ENCODE measurements around the gene CTXND1.
"Not testable (repeated sequence)": the region's sequence is repeated elsewhere in the genome, so short reads cannot be mapped to it uniquely, and the experiment has no call there.

The CTXND1 gene
- total RNA-seq: 0 reads per million in 3 experiments

DNA sequence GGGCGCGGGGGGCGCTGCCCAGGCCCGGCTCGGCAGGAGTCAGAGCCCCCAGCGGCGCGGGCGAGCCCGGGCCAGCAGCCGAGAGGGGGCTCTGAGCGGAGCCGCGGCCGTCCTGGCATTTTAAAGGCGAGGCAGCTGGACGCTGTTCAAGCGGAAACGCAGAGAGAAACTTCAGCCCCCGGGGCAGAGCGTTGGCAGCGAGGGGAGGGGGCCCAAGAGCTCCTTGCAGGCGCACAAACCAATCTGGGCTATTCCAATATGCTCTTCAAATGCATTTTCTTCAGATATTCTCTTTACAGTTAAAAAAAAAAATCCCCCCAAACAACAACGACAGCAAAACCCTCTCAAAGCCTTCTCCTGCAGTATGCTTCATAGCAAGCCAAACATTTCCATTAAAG lies at the start of gene CTXND1:
CTXND1 (minus strand) TSS at position 93 of the 398 bp plus-strand sequence. CDS start 50,264 bp downstream, outside the sequence.
- no peak for DNase-seq

DNA sequence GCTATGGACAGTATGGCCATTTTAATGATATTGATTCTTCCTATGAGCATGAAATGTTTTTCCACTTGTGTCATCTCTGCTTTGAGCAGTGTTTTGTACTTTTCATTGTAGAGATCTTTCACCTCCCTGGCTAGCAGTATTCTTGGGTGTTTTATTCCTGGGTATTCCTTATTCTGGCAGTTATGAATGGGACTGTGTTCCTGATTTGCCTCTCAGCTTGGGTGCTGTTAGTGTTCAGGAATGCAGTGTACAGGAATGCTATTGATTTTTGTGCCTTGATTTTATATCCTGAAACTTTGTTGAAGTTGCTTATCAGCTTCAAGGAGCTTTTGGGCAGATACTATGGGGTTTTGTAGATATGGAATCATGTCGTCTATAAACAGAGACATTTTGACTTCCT lies 49.5 kb upstream of the CTXND1 start:
- DNase-seq: no peak

DNA sequence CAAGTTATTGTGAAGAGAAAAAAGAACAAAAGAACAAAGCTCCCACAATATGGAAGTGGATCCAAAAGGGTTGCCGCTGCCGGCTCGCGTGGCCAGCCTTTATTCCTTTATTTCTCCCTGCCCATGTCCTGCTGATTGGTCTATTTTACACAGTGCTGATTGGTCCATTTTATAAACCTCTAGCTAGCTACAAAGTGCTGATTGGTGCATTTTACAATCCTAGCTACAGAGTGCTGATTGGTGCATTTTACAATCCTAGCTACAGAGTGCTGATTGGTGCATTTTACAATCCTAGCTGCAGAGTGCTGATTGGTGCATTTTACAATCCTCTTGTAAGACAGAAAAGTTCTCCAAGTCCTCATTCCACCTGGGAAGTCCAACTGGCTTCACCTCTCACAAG lies 43.8 kb upstream of the CTXND1 start:
- DNase-seq: not testable (repeated sequence)

DNA sequence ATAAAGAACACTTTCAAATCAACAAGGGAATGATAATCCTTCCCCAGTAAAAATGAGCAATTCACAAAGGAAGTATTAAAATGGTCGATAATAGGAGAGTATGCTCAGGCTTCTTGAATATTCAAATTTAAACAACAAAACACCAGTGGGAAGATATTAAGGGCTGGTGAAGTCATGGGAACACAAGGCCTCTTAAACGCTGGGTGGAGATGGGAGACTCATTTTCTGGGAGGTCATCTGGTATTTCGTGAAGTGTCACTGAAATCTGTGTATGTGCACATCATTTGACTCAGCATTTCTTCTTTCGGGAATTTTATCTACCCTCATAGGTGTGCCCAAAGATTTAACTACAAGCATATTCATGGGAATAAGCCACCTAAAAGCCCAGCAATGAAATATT lies 40.1 kb upstream of the CTXND1 start:
- no peak for DNase-seq

DNA sequence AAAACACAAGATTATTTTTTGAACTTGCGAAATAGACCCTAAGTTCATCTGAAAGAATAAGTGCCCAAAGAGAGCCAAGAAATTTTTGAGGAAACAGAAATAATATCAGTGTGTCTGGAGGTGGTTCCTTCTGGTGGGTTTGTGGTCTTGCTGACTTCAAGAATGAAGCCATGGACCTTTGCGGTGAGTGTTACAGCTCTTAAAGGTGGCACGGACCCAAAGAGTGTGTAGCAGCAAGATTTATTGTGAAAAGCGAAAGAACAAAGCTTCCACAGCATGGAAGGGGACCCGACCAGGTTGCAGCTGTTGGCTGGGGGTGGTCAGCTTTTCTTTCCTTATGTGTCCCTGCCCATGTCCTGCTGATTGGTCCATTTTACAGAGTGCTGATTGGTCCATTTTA lies 38.9 kb upstream of the CTXND1 start:
- DNase-seq: not testable (repeated sequence)

DNA sequence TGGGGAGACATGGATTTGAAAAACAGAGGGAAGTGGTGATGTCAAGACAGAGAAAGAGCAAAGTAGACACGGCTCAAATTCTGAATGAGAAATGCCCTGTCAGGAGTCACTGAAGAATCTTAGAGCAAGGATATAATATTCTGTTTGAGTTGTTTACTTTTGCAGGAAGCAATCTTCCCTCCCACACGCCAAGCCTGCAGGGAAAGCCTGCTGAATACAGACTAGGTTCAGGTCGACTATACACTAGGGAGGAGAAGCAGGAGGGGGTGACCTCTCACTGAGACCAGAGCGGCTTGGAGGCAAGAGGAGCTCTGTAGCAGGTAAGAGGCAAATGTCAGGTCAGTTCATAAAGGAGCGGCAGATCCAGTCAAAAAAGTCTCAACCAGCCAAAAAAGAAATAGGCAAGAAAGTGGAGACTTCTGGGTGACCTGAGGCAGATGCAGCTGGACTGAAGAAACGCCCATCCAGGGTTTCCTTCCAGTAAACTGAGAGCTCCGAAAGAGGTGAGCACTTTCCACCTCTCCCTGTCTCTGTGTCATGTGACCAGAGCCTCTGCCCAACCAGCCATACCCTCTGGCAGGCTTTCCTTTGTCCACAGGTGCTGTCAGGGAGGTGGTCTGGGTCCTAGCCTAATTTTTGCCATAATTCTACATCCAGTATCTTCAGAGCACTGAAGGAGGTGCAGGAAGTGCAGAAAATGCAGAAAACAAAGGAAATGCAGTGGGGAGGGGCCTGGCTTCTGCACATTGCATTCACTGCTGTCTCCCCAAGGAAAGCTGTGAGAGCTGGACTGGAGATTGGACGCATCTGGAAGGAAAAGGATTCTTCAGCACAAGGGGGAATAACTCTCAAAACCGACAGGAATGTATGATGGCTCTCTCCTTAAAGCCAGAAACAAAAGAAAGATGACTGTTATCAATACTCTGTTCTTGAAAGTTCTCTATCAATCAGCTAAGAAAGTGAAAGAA lies 37.8 kb upstream of the CTXND1 start:
- no peak for DNase-seq

DNA sequence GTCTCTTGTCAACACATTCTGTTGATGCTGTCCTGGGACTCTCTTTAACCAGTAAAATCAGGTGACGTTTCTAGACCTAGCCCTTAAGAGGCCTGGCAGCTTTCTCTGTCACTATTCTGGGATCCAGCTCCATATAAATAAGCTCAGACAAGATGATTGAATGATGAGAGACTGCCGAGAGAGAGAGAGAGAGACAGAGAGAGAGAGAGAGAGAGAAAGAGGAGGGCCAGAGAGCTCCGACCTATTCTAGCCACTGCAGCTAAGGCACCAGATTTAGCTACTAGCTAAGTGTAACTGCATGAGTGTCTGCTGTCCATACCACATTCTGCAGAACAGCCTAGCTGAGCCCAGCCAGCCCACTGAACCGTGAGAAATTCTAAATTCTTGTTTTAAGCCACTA lies 36.1 kb upstream of the CTXND1 start:
- DNase-seq: no peak

DNA sequence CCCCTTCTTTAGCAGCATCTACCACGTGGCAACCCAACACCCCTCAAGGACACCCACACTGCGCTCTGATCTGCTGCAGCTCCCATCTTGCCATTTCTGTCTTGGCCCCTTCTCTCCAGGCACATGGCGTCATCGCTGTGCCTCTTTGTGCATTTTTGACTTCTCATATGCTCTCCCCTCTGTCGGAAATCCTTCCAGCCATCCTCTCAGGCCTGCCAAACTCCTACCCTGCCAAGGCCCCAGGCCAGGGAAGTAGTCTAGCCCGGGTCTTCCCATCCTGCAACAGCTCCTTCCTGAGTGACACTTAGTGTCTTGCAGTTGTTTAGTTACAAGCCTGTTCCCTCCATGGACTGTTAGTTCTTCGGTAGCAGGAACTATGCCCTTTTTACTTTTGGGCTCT lies 34.0 kb upstream of the CTXND1 start:
- no peak for DNase-seq

DNA sequence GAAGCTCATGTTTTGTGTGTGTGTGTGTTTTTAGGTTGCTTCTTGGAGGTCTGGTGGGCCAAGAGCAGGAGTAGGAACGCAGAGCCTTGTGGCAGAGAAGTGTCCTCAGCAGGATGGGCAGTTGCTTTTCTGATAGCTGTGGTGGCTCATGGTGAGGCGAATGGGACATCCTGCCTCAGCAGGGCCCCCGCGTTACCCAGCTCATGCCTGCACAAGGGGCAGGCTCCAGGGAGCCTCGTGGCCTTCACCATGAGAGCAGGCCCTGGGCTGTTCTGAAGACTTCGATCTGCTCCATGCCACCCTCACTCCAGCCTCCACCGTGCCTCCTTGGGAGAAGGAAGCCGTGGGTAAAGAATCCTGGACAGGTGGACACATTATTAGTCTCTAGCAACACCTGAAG lies 33.4 kb upstream of the CTXND1 start:
- no peak for DNase-seq

DNA sequence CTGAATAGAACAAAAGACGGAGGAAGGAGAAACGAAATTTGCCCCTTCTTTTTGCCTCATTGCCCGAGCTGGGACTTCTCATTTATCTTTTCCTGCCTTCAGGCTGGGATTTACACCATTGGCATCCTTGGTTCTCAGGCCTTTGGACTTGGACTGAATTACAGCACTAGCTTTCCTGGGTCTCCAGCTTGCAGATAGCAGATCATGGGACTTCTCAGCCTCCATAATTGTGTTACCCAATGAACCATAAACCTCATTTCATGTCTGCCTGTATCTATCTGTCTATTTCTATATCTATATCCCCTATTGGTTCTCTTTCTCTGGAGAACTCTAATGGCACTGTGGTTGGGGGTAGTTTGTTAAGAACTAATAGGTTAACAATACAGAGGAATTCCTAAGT lies 31.5 kb upstream of the CTXND1 start:
- DNase-seq: no peak

DNA sequence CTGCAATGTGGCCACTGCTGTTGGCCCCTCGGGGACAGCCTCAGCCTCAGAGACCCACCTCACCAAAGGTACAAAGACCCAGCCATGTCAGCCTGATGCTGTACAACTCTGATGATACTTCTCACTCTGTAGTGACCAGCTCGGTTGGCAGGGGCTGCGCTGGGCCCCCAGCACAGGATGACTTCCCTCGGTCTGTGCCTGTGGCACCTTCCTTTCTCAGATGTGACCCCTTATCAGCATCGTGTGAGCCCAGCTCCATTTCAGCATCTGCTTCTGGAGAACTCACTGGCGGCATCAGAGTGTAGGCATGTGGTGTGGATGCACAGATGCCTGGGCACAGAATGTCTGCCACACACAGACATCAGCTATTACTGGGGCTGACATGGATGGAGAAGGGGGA lies 25.1 kb upstream of the CTXND1 start:
- DNase-seq: no peak

DNA sequence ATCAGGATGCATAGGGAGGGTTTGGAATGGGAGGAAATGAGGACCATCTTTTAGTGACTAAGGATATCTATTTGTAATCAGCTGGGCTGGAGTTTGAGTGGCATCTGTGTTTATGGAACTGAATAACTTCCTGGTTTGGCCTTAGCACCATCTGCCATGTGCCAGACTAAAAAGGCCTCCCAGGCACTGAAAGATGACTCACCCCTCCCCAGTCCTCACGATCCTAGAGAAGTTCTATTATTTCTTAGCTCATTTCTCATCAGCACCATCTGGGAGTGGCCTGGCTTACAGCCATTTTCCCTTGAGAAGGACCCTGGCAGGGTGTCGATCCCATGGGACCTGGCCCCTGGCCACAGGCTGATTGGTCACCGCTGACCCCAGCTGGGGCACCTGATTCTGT lies 23.9 kb upstream of the CTXND1 start:
- DNase-seq: no peak

DNA sequence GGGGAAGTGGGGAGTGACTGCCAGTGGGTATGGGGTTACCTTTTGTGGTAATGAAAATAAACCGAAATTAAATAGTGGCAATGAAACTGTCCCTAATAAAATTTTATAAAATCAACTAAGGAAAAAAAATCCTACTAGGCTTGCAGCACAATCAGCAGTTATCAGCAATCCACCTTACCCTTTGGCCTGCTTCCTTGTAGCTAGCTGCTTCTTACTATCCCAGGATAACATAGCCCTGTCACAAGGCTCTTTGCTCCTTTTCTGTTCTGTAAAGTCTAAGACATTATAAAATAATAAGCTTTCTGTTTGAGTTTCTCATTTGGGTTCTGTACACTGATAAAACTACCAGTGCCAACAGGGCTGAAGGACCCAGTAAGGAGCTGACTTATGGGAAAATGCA lies 23.0 kb upstream of the CTXND1 start:
- DNase-seq: no peak

DNA sequence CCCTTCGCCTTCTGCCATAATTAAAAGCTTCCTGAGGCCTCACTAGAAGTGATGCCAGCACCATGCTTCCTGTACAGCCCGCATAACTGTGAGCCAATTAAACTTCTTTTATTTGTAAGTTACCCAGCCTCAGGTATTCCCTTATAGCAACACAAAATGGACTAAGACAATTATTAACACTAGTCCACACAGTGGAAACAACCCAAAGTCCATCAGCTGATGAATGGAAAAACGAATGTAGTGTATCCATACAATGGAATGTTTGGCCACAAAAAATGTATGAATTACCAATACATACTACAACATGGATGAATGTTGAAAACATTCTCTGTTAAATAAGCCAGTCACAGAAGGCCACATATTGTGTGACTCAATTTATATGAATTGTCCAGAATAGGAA lies 22.5 kb upstream of the CTXND1 start:
- no peak for DNase-seq

DNA sequence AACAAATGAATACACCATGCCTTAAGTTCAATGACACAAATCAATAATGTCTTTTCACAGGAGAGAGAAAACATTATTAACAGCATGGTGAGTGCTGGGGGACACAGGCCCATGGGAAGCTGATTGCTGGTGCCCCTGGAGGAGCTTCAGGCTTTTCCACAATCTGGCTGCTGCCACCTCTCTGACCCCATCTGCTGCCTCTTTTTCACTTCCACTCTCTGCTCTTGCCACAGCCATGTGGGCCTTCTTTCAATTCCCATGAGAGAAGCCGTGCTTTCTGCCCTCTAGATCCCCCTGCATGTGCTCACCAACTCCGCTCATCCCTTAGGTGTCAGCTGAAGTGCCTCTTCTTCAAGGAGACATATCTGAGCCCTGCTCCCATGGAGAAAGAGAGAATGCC lies 21.0 kb upstream of the CTXND1 start:
- no peak for DNase-seq

DNA sequence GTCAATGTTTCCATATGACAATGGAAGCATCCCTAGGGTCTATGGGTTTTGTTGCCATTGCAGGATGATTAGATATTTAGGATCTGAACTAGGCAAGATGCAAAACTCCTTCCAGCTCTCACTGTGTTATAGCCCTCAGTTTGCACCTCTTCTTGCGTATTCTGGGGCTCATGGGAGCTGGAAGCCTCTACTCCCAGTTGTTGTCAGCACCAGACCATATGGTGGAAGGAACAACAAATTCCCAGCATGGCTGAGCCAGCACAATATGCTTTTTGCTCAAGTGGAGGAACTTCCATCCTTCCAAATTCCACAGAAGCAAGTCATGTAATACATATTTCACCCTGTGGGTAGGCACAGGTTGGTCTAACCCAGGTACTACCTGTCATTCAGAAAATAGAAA lies 18.5 kb upstream of the CTXND1 start:
- DNase-seq: no peak

DNA sequence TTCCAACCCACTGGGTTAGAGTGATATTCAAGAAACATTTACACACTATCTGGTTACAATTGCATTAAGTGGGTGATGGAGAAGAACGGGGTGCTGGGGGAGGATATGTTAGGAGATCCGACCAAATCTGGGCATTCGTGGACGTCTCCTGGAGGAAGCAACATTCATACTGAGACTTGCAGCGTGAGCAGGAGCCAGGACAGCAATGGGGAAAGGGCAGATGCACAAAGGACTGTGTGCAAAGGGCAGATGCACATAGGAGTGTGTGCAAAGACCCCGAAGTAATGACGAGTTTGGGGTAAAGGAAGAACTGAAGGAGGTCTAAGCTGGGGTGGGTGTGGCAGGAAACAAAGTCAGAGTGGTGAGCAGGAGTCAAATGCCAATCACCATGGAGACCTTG lies 16.1 kb upstream of the CTXND1 start:
- DNase-seq: no peak

DNA sequence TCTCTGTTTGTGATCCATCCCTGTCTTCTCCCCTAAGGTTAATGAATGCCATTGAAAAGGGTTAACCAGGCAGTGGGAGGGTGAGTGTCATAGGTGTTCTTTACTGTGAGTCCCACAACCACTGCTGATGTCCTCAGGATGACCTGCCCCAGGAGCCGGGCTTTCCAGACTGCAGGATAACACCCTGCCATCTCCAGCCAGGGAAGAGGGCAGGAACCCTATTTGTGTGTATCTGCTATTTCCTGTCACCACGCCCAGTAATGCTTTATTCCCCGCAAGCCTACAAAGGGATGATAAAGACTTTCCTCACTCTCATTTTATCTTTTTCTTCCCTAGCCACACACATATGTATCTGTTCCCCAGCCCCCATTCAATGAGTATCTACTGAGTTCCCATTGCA lies 15.6 kb upstream of the CTXND1 start:
- no peak for DNase-seq

DNA sequence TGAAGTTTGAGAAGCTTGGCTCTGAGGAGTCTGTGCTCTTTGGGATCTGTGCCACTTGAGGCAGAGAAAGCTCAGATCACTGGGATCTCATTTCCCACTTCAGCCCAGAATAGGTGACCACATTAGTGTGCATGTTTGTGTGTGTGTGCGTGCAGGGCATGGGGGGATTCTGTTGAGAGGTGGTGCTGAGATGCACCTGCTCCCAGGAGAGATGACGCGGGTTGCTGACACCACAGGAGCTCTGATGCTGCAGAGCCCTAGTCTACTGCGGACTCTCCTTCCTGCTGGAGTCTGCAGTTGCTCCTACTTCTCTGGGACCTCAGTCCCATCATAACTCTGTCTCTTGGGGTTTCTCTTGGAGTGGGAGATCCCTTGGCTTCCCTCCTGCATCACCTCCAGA lies 14.7 kb upstream of the CTXND1 start:
- DNase-seq: no peak

DNA sequence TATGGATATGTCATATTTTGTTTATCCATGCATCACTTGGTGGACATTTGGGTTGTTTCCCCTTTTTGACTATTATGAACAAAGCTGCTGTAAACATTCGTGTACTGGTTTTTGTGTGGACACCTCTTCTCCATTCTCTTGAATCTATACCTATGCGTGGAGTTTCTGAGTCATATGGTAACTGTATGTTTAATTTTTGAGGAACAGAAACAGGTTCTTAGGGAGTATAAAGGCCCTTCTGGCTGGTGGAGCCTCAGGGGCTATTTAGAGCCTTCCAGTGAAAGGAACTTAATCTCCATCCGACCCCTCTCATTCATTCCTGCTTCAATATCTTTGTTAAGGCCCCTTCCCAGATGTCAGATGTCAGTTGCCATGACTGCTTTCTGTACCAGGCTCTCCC lies 14.1 kb upstream of the CTXND1 start:
- no peak for DNase-seq

DNA sequence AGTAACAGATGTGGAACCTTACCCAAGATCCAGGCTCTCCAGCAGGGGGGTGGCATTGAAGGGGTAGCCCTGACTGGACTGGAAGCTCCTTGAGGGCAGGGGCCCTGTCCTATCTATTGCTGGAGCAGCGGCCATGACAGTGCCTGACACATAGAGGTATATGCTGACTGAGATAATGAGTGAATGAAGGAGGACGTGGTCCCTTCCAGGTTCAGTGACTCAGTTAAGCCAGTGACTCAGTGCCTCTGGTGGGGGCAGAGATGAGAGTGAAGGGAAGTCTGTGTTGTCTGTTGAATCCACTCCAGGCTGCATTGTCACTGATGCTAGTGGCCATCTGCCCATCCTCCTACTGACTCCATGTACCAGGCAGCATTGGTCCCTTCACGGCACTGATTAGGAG lies 13.0 kb upstream of the CTXND1 start:
- DNase-seq: no peak

DNA sequence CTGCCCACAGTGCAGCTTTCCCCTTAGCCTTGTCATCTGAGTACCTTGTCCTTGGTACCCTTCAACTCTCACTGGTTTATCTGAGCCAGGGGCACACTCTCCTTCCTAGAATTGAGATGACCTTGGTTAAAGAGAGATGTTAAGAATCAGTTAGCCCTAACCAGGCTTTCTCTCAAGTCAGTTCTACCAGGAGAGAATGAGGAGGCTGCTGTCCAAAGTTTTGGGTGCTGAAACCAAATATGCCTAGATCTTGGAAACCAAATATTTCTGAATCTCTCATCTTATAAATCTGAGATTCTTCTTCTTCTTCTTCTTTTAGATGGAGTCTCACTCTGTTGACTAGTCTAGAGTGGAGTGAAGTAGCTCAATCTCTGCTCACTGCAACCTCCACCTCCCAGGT lies 12.0 kb upstream of the CTXND1 start:
- DNase-seq: no peak

DNA sequence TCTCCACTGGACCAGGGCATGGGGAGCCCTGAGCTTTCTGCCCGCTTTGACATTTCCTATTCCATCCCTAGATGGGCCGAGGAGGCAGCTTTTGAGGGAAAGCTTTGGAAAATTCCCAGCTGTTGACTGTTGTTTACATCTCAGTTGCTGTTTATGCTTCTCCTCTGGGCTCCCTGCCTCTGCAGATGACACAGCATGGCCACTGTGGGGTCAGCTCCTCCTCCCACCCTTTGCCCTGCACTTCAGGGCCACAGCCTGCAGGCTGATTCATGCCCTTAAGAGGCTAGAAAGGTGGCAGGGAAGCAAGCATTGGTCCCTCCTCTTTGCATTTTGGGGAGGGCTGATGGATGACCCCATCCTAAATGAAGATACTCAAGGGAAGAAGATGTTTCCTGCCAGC lies 8.5 kb upstream of the CTXND1 start:
- DNase-seq: no peak

DNA sequence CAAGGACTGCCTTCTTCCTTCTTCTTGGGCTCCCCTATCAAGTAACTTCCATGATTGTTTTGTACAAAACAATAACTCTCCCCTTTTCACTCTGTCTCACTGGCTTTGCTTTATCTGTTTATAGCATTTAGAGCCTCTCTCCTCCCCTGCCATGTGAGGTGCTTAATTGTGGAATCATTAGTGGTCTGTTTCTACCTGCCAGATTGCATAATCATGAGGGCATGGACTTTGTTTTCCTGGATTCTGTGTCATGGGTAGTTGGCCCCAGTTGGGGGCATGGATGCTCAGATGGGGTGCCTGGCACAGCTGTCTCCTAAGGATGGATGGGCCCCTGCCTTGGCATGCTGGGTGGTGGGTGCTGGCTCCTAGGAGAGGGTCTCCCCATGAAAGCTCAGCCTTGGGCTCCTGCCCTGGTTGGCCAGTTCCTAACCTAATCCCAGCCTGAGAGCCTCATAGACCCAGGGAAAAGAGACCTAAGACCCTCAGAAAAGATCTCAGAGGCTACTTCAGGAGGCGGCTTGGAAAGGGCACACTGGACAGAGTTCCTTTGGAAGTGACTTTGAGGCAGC lies 8.0 kb upstream of the CTXND1 start:
- no peak for DNase-seq

Measured in central memory CD4-positive, alpha-beta T cell (primary cell).